Activated CD8-positive, alpha-beta memory T cell treated with anti-CD3 and anti-CD28 coated beads for 36 hours (primary cell): ENCODE results near the gene TOP2A. TPM values are rescaled to one million over a fixed set of nuclear protein-coding genes. Genes with fewer than 3 reads are reported as not detected.

Experiments used
- CTCF ChIA-PET: fragments of 350-600 bp; sonication (Branson Sonifier 250); formaldehyde crosslinking; loops from one replicate; lab custom pipeline; 2021; ENCODE audit warnings: antibody characterized with exemption; lab: Charles Lee
- POLR2A ChIA-PET: fragments of 350-600 bp; sonication (Branson Sonifier 250); formaldehyde crosslinking; loops from one replicate; lab custom pipeline; 2021; ENCODE audit warnings: antibody characterized with exemption; lab: Charles Lee
- total RNA-seq, 2 experiments: library from RNA; stranded (reverse); gene quantifications; one replicate each; pipeline ENCODE4 v1.2.3, GENCODE V29; 2021

Gene TOP2A
- total RNA-seq, 2 experiments from 2014 or later, result 159 to 160 TPM

GRCh38 chr17:40356990-40357881, 60.5 kb downstream of the TOP2A start:
- ChIA-PET CTCF (interaction anchor here (0.5 to 6.0 kb wide), 15 partner anchors 9 to 208 kb away, joined by 3 to 41 read pairs (median 5); partner anchors contain the start of gene TOP2A), POLR2A (no interaction called here)

- ChIA-PET CTCF (interaction anchor here (0.8 to 6.0 kb wide), 17 partner anchors 8 to 204 kb away, joined by 3 to 68 read pairs (median 6); partner anchors contain the start of gene TOP2A), POLR2A (interaction anchor here (0.7 kb wide), 1 partner anchor 1587 kb away, joined by 3 read pairs; no protein-coding TSS in a partner anchor)
Observed at GRCh38 chr17:40355804-40356758, 61.6 kb downstream of the TOP2A start.

- ChIA-PET POLR2A (no interaction called here), CTCF (interaction anchor here (0.5 to 6.0 kb wide), 34 partner anchors 10 to 238 kb away, joined by 3 to 68 read pairs (median 4); partner anchors contain the start of genes RARA, TOP2A and WIPF2)
Observed at GRCh38 chr17:40355123-40355803, 62.4 kb downstream of the TOP2A start.

DNA sequence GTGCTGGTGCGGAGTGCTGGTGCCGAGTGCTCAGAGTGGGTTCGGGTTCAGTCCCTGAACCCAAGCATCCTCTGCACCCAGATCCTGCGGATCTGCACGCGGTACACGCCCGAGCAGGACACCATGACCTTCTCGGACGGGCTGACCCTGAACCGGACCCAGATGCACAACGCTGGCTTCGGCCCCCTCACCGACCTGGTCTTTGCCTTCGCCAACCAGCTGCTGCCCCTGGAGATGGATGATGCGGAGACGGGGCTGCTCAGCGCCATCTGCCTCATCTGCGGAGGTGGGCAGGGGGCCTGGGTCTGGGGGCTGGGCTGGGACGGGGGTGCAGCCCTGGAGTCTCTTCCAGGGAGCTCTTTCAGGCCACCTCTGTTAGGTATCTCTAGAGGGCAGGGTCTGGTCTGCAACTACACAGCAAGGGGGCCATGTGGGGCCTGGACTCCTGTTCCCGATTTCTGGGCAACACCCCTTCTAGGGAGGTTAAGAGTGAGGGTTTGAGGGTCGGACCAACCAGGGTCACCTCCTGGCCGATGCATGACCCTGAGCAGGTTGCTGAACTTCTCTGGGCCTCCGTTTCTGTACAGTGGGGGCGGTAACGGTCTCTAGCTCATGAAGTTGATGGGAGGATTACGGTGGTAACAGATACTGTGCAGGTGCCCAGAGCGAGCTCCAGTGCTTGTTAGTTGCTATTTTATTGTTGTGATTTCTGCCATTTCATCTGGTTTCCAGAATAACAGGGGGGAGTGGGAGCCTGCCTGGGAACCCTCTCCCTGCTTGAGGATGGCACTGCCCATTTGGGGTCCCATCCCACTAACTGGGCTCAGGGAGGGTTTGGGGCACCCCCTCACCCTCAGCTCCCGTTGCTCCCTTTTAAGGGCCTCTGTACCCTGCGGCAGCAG, 63.2 kb downstream of the TOP2A start:
- CTCF ChIA-PET, result interaction anchor here (0.5 to 6.0 kb wide), 39 partner anchors 8 to 239 kb away, joined by 3 to 68 read pairs (median 3); partner anchors contain the start of genes RARA, TOP2A and WIPF2

GRCh38 chr17:40352779-40353394, 64.8 kb downstream of the TOP2A start:
- POLR2A ChIA-PET, result no interaction called here
- CTCF ChIA-PET, result interaction anchor here (1.7 to 6.0 kb wide), 5 partner anchors 9 to 180 kb away, joined by 3 to 68 read pairs (median 12); no protein-coding TSS in a partner anchor

More for the DNA sequence above, 63.2 kb downstream of the TOP2A start:
- POLR2A ChIA-PET, result no interaction called here

DNA sequence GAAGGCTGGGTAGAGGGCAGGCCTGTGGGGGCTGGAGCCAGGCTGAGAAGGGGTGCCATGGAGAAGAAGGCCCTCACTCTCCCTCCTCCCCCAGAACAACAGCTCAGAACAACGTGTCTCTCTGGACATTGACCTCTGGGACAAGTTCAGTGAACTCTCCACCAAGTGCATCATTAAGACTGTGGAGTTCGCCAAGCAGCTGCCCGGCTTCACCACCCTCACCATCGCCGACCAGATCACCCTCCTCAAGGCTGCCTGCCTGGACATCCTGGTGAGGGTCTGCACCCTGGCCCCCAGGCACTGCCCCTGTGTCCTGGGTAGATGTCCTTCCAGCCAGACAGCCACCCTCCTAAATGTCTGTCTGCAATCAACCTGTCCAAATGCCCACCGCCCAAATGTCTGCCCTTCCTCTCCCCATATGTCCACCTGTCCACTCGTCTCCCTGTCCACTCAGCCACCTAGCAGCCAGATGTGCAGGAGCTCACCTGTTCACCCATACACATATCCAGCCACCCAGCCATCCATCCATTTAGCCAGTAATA, 65.4 kb downstream of the TOP2A start:
- CTCF ChIA-PET, result interaction anchor here (1.4 to 6.0 kb wide), 5 partner anchors 9 to 181 kb away, joined by 3 to 68 read pairs (median 3); no protein-coding TSS in a partner anchor
- POLR2A ChIA-PET, result no interaction called here

DNA sequence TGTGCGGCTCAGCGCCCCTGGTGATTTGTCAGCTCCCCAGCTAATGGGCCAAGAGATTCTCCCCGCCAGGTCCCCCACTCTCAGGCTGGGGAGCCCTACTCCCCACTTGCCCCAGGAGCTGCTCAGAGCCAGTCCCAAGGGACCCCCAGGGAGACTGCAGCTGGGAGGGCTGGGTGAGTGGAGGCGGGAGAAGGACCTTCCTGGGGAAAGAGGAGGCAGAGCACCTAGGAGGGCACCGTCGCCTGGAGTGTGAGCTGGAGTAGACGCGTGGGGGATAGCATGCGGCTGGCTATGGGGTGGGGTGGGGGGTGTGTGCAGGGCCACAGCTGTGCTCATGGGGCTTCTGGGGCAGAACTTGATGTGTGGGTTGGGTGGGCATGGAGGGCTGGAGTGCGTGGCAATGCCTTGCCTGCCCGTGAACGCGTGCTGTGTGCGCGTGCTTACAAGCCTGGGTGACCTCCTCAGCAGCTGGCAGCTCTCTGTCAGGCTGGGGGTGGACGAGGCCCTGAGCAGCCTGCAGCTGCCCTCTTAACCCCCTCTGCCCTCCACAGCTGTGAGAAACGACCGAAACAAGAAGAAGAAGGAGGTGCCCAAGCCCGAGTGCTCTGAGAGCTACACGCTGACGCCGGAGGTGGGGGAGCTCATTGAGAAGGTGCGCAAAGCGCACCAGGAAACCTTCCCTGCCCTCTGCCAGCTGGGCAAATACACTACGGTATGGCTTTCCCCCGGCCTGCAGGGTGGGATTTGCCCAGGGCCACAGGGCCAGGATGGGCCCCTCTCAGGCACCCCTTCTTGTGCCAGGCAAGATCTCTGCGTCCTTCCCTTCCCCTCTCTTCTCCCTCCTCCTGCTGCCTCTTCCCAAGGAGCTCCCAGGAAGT, 66.1 kb downstream of the TOP2A start:
- ChIA-PET CTCF (interaction anchor here (0.7 to 5.4 kb wide), 5 partner anchors 11 to 181 kb away, joined by 3 to 68 read pairs (median 3); no protein-coding TSS in a partner anchor), POLR2A (no interaction called here)

DNA sequence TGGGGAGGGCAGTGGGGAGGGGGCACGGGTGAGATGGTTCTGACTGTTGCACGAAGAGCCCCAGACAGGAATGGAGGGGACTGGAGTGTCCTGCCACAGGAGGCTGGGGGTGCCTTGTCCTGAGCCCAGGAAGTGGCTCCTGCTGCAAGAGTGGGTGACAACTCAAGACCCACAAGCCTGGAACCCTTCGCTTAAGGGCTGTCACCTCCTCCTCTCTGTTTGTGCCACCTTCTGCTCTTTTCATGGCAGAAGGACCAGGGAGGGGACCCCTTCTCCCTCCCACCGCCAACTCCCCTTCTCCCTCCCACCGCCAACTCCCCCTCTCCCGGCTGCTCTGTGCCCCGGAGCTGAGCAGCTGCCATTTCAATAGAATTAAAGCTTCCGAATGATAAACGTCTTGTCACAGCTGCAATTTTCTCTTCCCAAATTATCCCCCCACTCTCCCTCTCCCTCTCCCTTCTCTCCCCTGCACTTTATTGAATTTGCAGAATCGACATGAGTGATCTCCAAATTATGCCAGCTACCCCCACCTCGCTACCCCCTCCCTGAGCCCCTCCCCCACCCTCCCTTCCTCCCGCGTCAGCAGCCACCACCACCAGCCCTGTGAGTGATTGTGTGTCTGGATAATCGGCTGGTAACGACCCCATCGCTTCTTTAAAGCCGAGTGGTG, 66.9 kb downstream of the TOP2A start:
- ChIA-PET CTCF (interaction anchor here (0.7 to 5.4 kb wide), 3 partner anchors 10 to 47 kb away, joined by 3 to 68 read pairs (median 3); no protein-coding TSS in a partner anchor), POLR2A (no interaction called here)

GRCh38 chr17:40349895-40350688, 67.6 kb downstream of the TOP2A start:
- POLR2A ChIA-PET, result no interaction called here
- CTCF ChIA-PET, result interaction anchor here (0.7 to 3.7 kb wide), 2 partner anchors 8 to 11 kb away, joined by 3 to 15 read pairs; no protein-coding TSS in a partner anchor

DNA sequence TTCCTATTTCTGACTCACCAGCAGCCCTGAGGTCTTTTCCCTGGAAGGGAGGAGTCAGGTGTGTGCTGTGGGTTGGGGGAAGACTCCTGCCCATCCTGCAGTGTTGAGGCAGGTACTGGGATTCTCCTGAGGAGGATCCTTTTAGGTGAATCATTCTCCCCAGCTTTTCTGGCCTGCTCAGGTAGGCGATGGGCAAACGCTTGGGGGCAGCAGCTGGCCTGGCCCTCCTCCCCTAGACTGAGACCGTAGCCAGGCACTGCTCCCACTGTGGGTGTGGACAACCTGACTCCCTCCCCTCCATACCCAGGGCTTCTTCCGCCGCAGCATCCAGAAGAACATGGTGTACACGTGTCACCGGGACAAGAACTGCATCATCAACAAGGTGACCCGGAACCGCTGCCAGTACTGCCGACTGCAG, 68.2 kb downstream of the TOP2A start:
- POLR2A ChIA-PET, result no interaction called here
- CTCF ChIA-PET, result interaction anchor here (0.6 to 3.7 kb wide), 3 partner anchors 9 to 347 kb away, joined by 3 to 15 read pairs (median 3); no protein-coding TSS in a partner anchor

DNA sequence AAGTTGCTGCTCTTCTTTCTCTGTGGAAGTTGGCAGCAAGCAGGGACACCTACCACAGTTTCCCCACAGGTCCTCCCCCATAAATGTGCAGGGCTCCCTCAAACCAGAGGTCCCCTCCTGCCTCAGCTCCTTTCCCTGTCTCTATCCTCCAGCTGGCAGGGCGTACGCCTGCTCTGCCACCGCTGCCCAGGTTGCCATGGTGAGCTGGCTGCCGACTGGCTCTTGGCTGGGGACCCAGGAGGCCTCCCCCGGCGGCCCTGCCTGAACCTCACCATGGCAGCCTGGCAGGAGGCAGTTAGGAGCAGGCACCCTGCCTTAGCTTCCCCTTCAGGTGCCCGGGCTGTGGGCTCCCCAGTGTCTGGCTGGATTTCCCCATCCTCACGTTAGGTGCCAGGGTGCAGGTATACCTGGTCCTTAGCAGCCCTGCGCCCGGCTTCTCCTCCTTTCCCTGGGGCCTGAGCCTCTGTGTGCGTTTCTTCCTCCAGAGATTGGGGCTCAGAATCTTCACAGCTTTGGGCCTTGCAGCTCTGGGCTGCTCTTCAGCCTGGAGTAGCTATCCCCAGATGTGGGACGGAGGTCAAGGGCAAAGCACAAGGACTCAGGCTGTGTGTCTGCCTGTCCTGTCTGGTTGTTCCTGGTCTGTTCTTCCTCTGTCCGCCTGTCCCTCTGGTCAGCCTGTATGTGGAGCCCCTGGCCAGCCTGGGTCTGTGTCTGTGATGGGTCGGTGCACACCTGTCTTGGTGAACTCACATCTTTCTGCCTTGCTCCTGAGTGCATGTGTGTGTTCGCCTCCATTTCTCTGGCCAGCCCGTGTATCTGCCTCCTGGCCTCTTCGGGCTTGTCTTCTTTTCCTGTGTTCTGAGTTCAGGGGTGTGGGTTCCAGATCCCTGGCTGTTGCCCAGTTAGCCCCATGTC, 68.9 kb downstream of the TOP2A start:
- ChIA-PET CTCF (interaction anchor here (0.6 to 3.7 kb wide), 3 partner anchors 9 to 347 kb away, joined by 3 to 15 read pairs (median 3); no protein-coding TSS in a partner anchor), POLR2A (no interaction called here)

DNA sequence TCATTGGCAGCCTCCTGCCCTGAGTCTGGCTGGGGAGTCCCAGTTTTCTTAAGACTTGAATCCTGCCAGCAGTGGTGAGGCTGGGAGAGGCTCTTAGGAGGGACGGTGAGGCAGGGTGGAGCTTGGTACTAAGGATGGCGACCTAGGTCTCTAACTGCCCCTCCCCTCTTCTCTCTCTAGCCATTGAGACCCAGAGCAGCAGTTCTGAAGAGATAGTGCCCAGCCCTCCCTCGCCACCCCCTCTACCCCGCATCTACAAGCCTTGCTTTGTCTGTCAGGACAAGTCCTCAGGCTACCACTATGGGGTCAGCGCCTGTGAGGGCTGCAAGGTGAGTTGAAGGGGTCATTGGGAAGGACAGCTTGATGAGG, 69.6 kb downstream of the TOP2A start:
- CTCF ChIA-PET, result interaction anchor here (3.7 kb wide), 1 partner anchor 10 kb away, joined by 15 read pairs; no protein-coding TSS in a partner anchor
- POLR2A ChIA-PET, result no interaction called here
